Uterus (tissue), 2 donors: ENCODE results near the gene TCF19.

ENCODE experiments used
- CTCF ChIP-seq, 4 experiments: fragments of 200-600 bp in 2 of 4; fragments of 450-650 bp in 2 of 4; sonication (generic) in 2 of 4; IDR thresholded peaks; one replicate each; pipeline ENCODE4 v1.5.1; 2016 to 2019; ENCODE audit warnings: antibody characterized with exemption in 4 of 4, mild to moderate bottlenecking in 2 of 4, moderate library complexity in 1 of 4
- POLR2A ChIP-seq, 2 donors: fragments of 450-650 bp; IDR thresholded peaks; one replicate each; pipeline ENCODE4 v1.6.1; 2016; ENCODE audit warnings: antibody characterized with exemption in 2 of 2, mild to moderate bottlenecking in 1 of 2, moderate library complexity in 1 of 2

GRCh38 chr6:31209137-31209536, 50.7 kb downstream of the TCF19 start:
- TF ChIP-seq CTCF (IDR thresholded peaks at IDR 0.05) = no peak
- no peak for TF ChIP-seq POLR2A (IDR thresholded peaks at IDR 0.05)
